ENCODE measurements around the gene SLC16A13.
"Not testable (repeated sequence)": the region's sequence is repeated elsewhere in the genome, so short reads cannot be mapped to it uniquely, and the experiment has no call there.

SLC16A13 gene

DNA sequence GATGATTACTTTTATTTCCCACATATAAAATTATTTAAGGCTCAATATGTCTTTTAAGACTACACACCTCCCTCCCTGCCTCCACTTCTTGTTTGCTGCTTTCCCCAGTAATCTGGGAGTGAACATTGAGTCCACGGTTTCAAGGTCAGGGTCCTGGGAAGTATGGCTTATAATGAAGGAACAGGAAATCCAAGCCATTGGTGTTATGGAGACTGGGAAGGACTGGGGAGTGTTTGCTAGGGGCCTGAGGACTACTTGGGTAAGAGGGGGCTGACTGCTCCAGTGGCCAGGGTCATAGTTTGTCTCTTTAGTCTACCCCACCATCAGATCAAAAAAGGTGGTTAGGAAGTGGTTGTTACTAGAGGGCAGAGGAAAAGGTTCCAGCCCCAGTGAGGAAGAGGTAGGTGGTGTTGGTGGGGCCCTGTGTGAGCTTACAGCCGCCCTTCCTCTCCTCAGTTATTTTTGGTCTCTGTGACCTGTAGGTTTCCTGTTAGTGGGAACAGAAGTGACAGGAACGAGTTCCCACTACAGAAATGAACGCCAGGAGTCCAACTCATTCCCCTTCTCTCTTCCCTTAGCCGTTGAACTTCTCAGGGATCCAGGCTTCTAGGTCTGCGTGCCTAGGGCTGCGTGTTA, 742 bp upstream of the SLC16A13 start:
- DNase-seq: no peak

DNA sequence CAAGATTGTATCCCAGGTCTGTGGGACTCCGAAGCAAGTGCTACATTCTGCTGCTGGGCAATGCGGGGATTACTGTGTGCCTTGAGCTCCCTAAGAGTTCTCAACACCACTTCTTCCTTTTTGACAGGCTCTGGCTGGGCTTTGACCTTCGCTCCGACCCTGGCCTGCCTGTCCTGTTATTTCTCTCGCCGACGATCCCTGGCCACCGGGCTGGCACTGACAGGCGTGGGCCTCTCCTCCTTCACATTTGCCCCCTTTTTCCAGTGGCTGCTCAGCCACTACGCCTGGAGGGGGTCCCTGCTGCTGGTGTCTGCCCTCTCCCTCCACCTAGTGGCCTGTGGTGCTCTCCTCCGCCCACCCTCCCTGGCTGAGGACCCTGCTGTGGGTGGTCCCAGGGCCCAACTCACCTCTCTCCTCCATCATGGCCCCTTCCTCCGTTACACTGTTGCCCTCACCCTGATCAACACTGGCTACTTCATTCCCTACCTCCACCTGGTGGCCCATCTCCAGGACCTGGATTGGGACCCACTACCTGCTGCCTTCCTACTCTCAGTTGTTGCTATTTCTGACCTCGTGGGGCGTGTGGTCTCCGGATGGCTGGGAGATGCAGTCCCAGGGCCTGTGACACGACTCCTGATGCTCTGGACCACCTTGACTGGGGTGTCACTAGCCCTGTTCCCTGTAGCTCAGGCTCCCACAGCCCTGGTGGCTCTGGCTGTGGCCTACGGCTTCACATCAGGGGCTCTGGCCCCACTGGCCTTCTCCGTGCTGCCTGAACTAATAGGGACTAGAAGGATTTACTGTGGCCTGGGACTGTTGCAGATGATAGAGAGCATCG, 2.4 kb downstream of the SLC16A13 start:
- DNase-seq: no peak

DNA sequence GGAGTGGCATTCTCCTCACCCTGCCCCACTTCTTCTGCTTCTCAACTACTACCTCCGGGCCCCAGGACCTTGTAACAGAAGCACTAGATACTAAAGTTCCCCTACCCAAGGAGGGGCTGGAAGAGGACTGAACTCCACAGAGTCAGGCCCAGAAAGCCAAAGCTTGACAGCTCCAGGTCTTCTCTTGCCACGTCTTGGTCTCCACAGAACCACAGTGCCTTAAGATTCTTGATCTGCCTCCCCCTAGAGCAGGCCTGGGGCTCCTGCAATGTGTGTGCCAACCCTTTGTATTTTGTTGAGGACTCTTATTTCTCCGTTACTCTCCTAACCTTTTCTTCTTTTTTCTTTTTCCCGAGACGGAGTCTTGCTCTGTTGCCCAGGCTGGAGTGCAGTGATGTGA, 4.0 kb downstream of the SLC16A13 start:
- DNase-seq: no peak

DNA sequence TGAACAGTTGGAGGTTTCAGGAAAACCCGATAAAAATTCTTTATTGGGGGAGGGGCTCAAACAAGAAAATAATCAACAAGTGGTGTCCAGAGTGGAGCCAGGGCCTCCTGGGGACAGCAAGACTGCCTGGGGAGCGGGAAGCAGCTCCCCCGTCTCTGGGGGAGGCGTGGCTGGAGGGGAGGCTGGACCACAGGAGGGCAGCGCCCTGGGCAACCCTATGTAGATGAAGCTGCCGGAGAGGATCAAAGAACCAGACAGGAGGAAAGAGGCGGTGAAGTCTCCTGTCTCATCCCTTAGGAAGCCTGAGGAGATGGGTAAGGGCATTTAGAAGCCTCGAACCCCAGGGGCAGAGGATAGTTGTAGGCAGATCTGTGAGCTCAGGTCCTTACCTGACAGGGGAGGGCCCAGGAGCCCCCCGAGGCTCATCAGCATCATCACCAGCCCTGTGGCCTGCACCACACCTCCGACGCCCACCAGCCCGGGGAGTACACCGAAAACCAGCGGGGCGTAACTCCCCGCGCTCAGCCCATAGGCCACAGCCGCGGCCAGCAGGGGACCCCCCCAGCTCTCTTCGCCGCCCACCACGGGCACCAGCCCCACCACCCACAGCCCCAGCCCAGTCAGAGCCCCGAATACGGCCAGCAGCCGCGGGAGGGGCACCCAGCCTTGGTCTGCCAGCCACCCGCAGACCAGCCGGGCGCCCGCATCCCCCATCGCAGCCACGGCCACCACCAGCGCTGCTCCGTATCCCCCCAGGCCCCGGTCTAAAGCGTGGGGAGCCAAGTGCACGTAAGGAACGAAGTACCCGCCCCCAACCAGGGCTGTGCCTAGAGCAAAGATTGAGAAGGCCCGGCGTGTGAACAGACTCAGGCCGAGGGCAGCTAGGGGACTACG, 6.0 kb downstream of the SLC16A13 start:
- no peak for DNase-seq

DNA sequence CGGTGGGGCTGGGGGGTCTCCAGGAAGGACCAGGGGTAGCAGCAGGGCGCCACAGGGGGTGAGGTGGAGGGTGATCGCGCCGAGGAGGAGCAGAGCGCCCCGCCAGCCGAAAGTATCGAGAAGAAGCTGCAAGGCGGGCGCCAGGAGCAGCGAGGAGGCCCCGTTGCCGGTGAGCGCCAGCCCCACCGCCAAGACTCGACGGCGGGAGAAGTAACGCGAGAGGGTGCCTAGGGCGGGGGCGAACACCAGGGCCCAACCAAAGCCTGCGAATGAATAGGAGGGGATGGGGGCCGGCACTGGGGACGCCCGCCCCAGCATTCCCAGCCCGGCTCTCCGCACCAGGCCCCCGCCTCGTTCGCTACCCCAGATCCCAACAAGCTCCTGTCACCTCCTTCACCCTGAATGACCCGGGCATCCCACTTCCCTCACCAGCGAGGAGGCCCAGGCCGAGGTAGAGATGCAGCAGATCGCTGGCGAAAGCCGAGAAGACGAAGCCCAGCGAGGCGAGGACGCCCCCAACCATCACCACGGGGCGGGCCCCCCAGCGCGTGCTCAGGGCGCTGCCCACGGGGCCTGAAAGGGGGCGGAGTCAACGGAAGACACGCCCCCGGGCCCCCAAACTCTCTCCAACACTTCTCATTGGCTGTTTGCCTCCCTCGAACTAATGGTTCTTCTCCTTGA, 6.8 kb downstream of the SLC16A13 start:
- DNase-seq: no peak

DNA sequence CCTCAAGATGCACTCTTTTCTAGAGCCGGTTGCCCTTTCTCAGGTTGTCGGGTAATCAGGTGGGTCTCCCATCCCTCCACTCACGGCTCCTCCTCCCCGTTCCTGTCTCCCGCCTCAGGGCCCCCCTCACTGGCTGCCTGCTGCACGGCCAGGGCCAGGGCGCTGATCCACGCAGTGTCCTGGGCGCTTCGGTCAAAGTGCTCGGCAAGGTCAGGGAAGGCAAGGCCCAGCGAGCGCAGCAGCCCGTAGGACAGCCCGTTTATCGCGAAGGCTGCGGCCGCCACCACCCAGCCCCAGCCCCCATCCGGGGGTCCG, 7.3 kb downstream of the SLC16A13 start:
- DNase-seq: no peak

DNA sequence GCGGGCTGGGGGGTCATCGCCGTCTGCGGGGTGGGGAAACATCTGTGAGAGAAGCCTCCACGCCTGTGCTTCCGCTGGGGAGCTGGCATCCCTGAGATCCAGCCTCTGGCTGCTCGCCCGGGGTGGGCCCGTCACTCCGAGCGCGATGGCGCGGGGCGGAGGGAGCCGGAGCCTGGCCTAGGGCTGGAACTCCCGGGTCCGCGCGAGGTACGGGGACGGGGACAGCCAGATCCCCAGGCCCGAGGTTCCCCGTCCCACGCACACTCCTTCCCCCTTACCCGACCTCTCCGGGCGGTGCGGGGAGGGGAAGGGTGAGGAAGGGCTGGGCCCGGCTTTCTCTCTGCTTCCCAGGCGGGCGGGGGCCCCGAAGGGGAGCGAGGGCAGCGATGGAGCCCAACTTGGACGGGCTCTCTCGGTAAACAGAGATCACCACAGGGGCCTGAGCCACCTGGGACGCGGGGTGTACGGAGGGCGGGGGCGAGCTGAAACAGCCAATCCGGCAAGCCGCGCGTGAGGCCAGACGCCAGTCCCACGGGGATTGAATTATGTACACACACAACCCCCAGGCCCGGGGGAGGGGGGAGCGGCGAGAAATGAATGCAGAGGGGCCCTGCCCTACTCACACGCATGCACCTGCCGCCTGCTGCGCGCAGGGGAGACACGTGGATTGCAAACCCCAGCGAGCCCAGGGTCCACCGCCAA, 7.8 kb downstream of the SLC16A13 start, which contains the start of gene SLC16A11:
SLC16A11 (minus strand) TSS at position 596 of the 702 bp plus-strand sequence; CDS start at position 17, 579 bp downstream.
- DNase-seq: no peak

DNA sequence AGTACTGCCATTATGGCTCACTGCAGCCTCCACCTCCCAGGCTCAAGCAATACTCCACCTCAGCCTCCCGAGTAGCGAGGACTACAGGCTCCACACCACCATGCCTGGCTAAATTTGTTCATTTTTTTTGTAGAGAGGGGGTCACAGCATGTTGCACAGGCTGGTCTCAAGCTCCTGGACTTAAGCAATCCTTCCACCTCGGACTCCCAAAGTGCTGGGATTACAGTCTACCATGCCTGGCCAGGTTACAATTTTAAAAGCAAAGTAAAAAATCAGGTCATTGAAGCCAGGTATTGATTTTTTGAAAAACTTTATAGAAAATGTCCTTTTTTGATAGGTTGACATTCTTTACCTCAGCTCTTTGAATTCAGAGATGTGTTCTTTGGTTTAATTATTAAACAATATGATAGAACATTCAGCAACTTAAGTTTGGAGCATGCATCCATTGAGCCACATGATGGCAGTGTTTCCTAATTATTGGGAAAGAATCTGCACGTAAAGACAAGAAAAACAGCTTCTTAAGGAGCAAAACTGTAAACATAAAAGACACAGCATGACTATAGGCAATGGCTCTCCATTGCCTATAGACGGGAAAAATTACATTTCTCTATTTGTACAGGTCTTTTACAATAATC, 9.8 kb downstream of the SLC16A13 start:
- peak; percentile 82 for DNase-seq

DNA sequence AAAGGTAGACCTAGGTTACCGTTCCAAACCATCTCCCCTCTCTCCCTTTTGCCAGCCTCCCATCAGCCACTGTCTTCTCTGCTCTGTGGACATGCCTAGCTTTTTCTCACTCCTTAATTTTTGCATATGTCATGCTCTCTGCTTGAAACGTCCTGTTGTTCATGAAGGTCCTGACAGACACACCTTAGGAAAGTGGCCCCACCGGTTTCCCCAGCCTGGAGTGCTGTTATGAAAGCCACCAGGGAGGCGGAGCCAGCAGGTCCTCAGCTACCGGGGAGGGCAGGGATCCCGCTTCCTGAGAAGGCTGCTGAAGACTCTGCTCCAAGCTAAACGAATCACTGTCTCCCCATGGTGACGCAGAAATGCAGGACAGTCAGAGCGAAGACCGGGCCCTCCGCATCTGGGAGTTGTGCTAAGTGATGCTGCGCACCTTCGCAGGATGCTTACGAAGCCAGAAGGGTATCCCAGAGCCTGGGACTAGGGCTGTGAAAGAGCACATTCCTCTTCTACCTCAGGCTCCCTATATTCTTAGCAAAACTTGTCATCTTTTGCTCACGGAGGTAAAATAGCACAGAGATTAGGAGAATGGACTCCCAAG, 10.4 kb downstream of the SLC16A13 start:
- no peak for DNase-seq

DNA sequence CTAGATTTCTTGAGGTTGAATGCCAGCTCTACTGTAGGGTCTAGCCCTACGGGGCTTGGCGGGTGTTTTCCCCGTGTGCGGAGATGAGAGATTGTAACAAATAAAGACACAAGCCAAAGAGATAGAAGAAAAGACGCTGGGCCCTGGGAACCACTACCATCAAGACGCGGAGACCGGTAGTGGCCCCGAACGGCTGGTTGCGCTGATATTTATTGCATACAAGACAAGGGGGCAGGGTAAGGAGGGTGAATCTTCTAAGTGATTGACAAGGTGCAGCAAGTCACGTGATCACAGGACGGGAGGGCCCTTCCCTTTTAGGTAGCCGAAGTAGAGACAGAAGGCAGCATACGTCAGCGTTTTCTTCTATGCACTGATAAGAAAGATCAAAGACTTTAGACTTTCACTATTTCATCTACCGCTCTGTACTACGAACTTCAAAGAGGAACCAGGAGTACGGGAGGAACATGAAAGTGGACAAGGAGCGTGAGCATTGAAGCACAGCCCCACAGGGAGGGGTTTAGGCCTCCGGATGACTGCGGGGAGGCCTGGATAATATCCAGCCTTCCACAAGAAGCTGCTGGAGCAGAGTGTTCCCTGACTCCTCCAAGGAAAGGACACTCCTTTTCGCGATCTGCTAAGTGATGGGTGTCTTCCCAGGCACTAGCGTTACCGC, 11.0 kb downstream of the SLC16A13 start:
- not testable (repeated sequence) for DNase-seq

DNA sequence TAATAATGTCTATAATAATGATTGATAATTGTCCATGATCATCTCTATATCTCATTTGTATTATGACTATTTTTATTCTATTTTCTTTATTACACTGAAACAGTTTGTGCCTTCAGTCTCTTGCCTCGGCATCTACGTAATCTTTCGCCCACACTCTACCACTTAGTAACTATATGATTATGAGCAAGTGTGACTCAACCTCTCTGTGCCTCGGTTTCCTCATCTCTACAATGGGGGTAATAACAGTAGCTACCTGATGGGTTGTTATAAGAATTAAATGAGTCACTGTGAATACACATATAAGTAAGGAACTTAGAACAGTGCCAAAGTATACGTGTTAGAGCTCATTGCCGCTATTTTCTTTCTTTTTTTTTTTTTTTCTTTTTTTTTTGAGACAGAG, 11.8 kb downstream of the SLC16A13 start:
- no peak for DNase-seq

DNA sequence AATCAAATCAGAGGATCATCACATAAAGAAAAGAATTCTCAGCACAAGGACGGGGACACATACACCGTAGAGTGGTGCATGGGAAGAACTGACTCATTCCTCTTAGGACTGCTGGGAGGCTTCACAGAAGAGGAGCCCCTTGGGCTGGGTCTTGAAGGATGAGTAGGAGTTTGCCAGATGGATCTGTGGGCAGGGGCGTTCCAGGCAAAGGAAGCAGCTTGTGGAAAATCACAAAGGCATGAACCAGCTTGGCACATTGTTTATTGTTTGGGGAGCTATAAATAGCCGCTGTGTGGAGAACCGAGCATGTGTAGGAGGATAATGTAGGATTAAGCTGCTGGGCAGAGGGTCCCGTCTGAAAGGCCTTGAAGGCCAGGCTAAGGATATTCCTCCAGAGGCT, 13.2 kb downstream of the SLC16A13 start:
- DNase-seq: no peak

DNA sequence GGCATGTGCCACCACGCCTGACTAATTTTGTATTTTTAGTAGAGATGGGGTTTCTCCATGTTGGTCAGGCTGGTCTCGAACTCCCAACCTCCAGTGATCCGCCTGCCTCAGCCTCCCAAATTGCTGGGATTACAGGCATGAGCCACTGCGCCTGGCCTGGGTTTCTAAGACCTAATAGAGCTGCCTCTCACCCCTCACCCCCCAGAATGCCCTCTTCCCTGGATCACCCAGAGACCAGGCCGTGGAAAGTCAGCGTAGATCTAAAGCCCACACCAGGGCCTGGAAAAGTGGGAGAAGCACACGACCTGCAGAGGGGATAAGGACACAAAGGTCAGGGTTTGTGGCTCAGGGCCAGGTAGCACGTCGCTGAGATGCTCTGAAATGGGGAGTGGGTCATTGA, 14.8 kb downstream of the SLC16A13 start:
- DNase-seq: not testable (repeated sequence)

DNA sequence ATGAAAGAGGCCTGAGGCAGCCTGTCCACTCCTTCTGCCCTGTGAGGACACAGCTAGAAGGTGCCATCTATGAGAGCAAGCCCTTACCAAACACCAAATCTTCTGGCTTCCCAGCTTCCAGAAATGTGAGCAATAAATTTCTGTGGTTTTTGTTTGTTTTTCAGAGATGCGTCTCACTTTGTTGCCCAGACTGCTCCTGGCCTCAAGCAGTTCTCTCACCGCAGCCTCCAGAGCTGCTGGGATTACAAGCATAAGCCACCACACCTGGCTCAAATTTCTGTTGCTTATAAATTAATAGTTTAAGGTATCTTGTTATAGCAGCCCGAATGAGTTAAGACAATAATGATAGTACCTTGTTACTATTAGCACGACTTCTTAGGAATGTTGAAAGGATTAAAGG, 20.6 kb downstream of the SLC16A13 start:
- no peak for DNase-seq

DNA sequence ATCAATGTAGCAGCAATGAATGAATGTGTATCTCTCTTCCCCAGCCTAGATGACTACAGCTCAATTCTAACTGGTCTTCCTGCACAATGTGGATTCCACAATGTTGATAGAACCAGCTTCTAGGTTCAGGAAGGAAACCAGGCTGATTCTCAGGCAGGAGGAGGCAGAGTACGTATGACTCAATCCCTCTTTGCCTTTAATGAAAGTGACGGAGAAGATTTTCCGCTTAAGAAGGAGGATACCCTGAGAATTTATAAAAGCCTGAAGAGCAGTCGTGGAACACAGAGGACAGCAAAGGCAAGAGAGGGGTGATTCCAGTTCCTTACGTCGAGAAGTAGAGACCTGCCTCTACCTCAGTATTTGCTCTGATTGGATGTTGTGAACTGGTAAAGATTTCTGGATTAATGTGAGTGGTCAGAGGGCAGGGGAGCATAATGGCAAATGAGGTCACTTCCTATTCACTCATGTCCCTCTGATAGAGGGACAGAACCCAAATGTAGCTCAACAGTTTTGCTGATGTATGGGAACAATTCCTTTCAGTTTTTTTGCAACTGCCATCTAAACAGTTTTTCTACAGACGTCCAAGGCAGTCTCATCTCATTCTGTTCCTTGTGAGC, 23.1 kb downstream of the SLC16A13 start:
- peak; percentile 43 for DNase-seq

DNA sequence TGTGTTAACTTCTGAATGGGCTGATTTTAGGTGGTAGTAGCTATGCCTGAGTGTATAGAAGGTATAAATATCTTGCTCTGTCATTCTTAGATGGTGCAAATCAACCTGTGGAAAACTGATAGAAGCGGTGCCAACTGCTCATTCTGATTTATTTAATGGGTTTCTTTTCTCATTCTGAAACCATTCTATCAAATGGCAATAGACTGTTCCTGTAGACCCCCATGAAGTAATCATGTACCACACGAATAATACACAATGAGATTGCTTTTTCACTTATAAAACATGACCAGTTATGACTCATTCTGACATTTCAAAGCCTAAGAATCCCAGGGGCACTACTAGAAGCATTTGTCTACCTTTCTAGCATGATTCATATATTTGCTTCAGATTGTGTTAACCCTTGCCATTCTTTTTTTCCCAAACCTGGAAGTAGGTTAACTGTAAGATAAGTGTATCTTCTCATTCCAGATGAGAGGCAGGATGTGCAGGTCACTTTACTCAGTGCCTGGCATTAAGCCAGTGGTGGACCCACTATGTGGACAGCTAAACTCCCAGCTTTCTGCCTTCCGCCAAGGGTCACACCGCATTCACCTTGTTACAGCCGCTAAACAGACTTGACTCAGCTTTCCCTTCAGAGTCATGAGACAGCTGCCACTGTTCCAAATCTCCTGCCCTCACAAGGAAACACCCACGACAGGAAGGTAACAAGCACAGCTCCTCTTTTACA, 24.5 kb downstream of the SLC16A13 start:
- peak; percentile 36 for DNase-seq

DNA sequence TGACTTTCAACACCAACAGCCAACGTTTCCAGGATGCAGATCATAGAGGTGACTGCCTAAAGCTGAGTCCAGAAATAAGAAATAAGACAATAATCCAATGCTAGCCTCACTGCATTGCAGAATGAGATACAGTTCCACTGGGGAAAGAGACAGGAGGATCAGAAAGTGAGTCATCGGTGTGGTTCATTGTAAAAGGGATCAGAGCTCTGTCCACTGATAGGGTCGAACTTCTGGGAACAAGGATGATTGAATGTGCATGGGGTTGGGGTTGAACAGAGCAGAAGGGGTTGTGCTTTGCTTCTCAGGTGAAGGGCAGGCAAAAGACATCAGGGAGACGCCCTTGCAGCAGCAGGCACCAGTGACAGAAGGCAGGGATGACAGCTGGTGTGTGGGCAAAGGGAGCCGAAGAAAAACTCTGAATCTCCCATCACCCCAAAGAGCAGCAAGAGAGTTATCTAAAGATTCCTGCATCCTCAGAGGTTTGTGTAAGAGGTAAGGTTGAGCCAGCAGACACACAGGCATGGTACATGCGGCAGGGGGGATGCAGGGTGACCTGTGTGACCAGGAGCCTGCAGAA, 27.8 kb downstream of the SLC16A13 start:
- no peak for DNase-seq

DNA sequence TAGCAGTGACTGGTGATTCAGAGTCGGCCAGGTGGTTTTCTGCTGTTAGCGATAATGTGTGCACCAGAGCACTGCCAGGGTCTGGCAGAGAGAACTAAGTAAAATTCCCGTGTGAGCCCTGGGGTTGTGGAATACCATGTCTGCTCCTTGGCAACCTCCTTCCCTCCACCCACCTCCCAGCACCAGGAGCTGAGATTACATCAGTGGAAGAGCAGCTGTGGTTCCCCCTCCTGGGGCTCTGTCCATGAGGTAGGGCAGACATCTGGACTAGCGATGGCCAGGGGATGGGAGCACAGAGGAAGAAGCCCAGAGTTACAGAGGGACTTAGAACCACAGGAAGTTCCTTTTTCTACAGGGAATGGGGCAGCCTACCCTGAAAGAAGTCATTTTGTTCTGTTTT, 28.4 kb downstream of the SLC16A13 start:
- no peak for DNase-seq

DNA sequence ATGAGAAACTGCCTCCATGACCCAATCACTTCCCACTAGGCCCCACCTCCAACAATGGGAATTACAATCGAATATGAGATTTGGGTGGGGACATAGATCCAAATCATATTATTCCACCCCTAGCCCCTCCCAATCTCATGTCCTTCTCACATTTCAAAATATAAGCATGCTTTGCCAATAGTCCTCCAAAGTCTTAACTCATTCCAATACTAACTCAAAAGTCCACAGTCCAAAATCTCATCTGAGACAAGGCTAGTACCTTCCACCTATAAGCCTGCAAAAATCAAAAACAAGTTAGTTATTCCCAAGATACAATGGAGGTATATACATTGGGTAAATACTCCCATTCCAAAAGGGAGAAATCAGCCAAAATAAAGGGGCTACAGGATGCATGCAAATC, 31.4 kb downstream of the SLC16A13 start:
- no peak for DNase-seq

All from suppressor macrophage treated with lipopolysaccharide for 4 hours (primary cell).